MG63 (cell line): ENCODE results near the gene RAP1GDS1. TPM values are rescaled to one million over a fixed set of nuclear protein-coding genes. Genes with fewer than 3 reads are reported as not detected.
"Not testable (repeated sequence)": the region's sequence is repeated elsewhere in the genome, so short reads cannot be mapped to it uniquely, and the experiment has no call there.

ENCODE experiments used
- DNase-seq: peaks from one replicate; pipeline ENCODE4 v3.0.0-alpha.2; 2020
- H3K27me3 ChIP-seq: fragments of 250-450 bp; sonication (Bioruptor Pico); 2 replicates; pipeline ENCODE4 v1.5.1; 2020; ENCODE audit warnings: mild to moderate bottlenecking, moderate library complexity
- H3K36me3 ChIP-seq: fragments of 250-450 bp; sonication (Bioruptor Pico); 2 replicates; pipeline ENCODE4 v1.5.1; 2020; ENCODE audit warnings: mild to moderate bottlenecking, moderate library complexity
- H3K4me3 ChIP-seq: fragments of 250-450 bp; sonication (Bioruptor Pico); 2 replicates; pipeline ENCODE4 v1.5.1; 2020; ENCODE audit warnings: mild to moderate bottlenecking, moderate library complexity
- H3K9me3 ChIP-seq: fragments of 250-450 bp; sonication (Bioruptor Pico); 2 replicates; pipeline ENCODE4 v1.5.1; 2020; ENCODE audit warnings: mild to moderate bottlenecking, moderate library complexity
- total RNA-seq: library from RNA; depleted of rRNA; stranded (reverse); fragments of >200 nt; shearing (Covaris generic); gene quantifications from 2 replicates; pipeline ENCODE4 v1.2.3, GENCODE V29; 2014; ENCODE audit warnings: low replicate concordance; rRNA removed

The RAP1GDS1 gene
- total RNA-seq, 1 experiment from 2014 or later = 59.4 TPM

- not testable (repeated sequence) for H3K4me3 ChIP-seq, H3K9me3 ChIP-seq, H3K27me3 ChIP-seq, H3K36me3 ChIP-seq, DNase-seq
Measured at GRCh38 chr4:98479590-98479989, 218.4 kb downstream of the RAP1GDS1 start.

- Histone ChIP-seq H3K36me3 (peaks cover 2% of the 10 kb centered on the region), H3K9me3 (no peaks in the 10 kb centered on the region), H3K27me3 (no peaks in the 10 kb centered on the region), H3K4me3 (no peak overlapping the region)
- DNase-seq = no peak
Measured at GRCh38 chr4:98480535-98480934, 219.4 kb downstream of the RAP1GDS1 start.

- H3K9me3 ChIP-seq = no peaks in the 10 kb centered on the region
- H3K36me3 ChIP-seq = peaks cover 2% of the 10 kb centered on the region
- H3K27me3 ChIP-seq = no peaks in the 10 kb centered on the region
- DNase-seq = no peak
- no peak overlapping the region for H3K4me3 ChIP-seq
Measured at GRCh38 chr4:98481167-98481566, 220.0 kb downstream of the RAP1GDS1 start.

GRCh38 chr4:98482503-98482846 lies 221.3 kb downstream of the RAP1GDS1 start:
- no peak for DNase-seq
- H3K36me3 ChIP-seq = peaks cover 2% of the 10 kb centered on the region
- no peak overlapping the region for H3K4me3 ChIP-seq
- no peaks in the 10 kb centered on the region for H3K9me3 ChIP-seq
- no peaks in the 10 kb centered on the region for H3K27me3 ChIP-seq

- H3K27me3 ChIP-seq = no peaks in the 10 kb centered on the region
- no peaks in the 10 kb centered on the region for H3K9me3 ChIP-seq
- peak; percentile 36 for DNase-seq
- no peak overlapping the region for H3K4me3 ChIP-seq
- peaks cover 2% of the 10 kb centered on the region for H3K36me3 ChIP-seq
Measured at GRCh38 chr4:98482847-98483806, 221.9 kb downstream of the RAP1GDS1 start.

- DNase-seq = no peak
- Histone ChIP-seq H3K4me3 (no peak overlapping the region), H3K9me3 (no peaks in the 10 kb centered on the region), H3K27me3 (no peaks in the 10 kb centered on the region), H3K36me3 (peaks cover 2% of the 10 kb centered on the region)
Measured at GRCh38 chr4:98484031-98484430, 222.8 kb downstream of the RAP1GDS1 start.

GRCh38 chr4:98485816-98486345 lies 224.7 kb downstream of the RAP1GDS1 start:
- Histone ChIP-seq H3K4me3 (no peak overlapping the region), H3K36me3 (no peaks in the 10 kb centered on the region; the same call in none of the 2 replicates), H3K27me3 (no peaks in the 10 kb centered on the region), H3K9me3 (no peaks in the 10 kb centered on the region)
- DNase-seq = no peak

GRCh38 chr4:98490251-98490650 lies 229.1 kb downstream of the RAP1GDS1 start:
- Histone ChIP-seq H3K27me3 (no peaks in the 10 kb centered on the region), H3K4me3 (no peak overlapping the region), H3K36me3 (no peaks in the 10 kb centered on the region), H3K9me3 (no peaks in the 10 kb centered on the region)
- DNase-seq = no peak

GRCh38 chr4:98491899-98492559 lies 230.8 kb downstream of the RAP1GDS1 start:
- Histone ChIP-seq H3K9me3 (no peaks in the 10 kb centered on the region), H3K4me3 (no peak overlapping the region), H3K27me3 (no peaks in the 10 kb centered on the region), H3K36me3 (no peaks in the 10 kb centered on the region)
- peak; percentile 49 for DNase-seq

GRCh38 chr4:98493296-98493695 lies 232.1 kb downstream of the RAP1GDS1 start:
- Histone ChIP-seq H3K9me3 (no peaks in the 10 kb centered on the region), H3K4me3 (no peak overlapping the region), H3K27me3 (no peaks in the 10 kb centered on the region), H3K36me3 (no peaks in the 10 kb centered on the region)
- DNase-seq = no peak

Other genes starting within 250 kb of the RAP1GDS1 start
- not detected in 2 replicates for gene STPG2, start 117.9 kb upstream of the RAP1GDS1 start, total RNA-seq